SK-N-SH (cell line): ENCODE measurements around the gene FAM234A.

Experiments
- CHD2 ChIP-seq: fragments of 150-350 bp; IDR thresholded peaks from 2 replicates; pipeline ENCODE4 v1.6.1; 2018; ENCODE audit warnings: low read length; ENCODE audit not compliant: partially characterized antibody
- ELF1 ChIP-seq: IDR thresholded peaks from 2 replicates; pipeline ENCODE4 v1.4.0; 2012
- EP300 ChIP-seq, 2 experiments: IDR thresholded peaks; 2 replicates each; pipeline versions ENCODE4 v1.4.0 to v1.6.1; 2012; ENCODE audit warnings: borderline replicate concordance in 1 of 2, low read depth in 1 of 2, low read length in 1 of 2
- EZH2phosphoT487 ChIP-seq: fragments of 200-600 bp; sonication (generic); IDR thresholded peaks from 2 replicates; pipeline ENCODE4 v1.6.1; 2017; ENCODE audit warnings: low read depth, mixed run types, mild to moderate bottlenecking, antibody characterized with exemption, moderate library complexity, borderline replicate concordance
- GABPA ChIP-seq: IDR thresholded peaks from 2 replicates; pipeline ENCODE4 v1.4.0; 2012; ENCODE audit warnings: low read depth, mild to moderate bottlenecking
- MXI1 ChIP-seq: IDR thresholded peaks from 2 replicates; pipeline ENCODE4 v1.6.1; 2012; ENCODE audit warnings: mild to moderate bottlenecking, low read depth, low read length, improper control_type of control experiment
- POLR2AphosphoS5 ChIP-seq: IDR thresholded peaks from 2 replicates; pipeline ENCODE4 v1.6.1; 2012; ENCODE audit warnings: low read depth, low read length
- SMC3 ChIP-seq: IDR thresholded peaks from 2 replicates; pipeline ENCODE4 v1.6.1; 2012; ENCODE audit warnings: low read depth, low read length, improper control_type of control experiment
- TEAD4 ChIP-seq: IDR thresholded peaks from 2 replicates; pipeline ENCODE4 v1.4.0; 2012; ENCODE audit warnings: mild to moderate bottlenecking, borderline replicate concordance; ENCODE audit not compliant: insufficient read depth
- ZBTB33 ChIP-seq: IDR thresholded peaks from 2 replicates; pipeline ENCODE4 v1.4.0; 2012; ENCODE audit warnings: low read depth, borderline replicate concordance
- TF ChIP-seq, protein P1 (sequence below): fragments of 200-600 bp; sonication (generic); IDR thresholded peaks from 2 replicates; pipeline ENCODE4 v1.6.1; 2017; ENCODE audit warnings: antibody characterized with exemption, mild to moderate bottlenecking, moderate library complexity
- TF ChIP-seq, protein P2 (sequence below): IDR thresholded peaks from 2 replicates; pipeline ENCODE4 v1.6.1; 2012; ENCODE audit warnings: mild to moderate bottlenecking, low read depth, low read length, moderate library complexity
- TF ChIP-seq, protein P3 (sequence below): IDR thresholded peaks from 2 replicates; pipeline ENCODE4 v1.4.0; 2012; ENCODE audit warnings: low read depth
- TF ChIP-seq, protein P4 (sequence below): IDR thresholded peaks from 2 replicates; pipeline ENCODE4; 2012

GRCh38 chr16:306911-307370, 72.3 kb downstream of the FAM234A start:
- no peak for TF ChIP-seq SMC3
- no peak for TF ChIP-seq ZBTB33
- no peak for TF ChIP-seq EZH2phosphoT487
- TF ChIP-seq, protein P1, sequence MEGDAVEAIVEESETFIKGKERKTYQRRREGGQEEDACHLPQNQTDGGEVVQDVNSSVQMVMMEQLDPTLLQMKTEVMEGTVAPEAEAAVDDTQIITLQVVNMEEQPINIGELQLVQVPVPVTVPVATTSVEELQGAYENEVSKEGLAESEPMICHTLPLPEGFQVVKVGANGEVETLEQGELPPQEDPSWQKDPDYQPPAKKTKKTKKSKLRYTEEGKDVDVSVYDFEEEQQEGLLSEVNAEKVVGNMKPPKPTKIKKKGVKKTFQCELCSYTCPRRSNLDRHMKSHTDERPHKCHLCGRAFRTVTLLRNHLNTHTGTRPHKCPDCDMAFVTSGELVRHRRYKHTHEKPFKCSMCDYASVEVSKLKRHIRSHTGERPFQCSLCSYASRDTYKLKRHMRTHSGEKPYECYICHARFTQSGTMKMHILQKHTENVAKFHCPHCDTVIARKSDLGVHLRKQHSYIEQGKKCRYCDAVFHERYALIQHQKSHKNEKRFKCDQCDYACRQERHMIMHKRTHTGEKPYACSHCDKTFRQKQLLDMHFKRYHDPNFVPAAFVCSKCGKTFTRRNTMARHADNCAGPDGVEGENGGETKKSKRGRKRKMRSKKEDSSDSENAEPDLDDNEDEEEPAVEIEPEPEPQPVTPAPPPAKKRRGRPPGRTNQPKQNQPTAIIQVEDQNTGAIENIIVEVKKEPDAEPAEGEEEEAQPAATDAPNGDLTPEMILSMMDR: no peak
- TF ChIP-seq EP300 (IDR thresholded peaks at IDR 0.05; ENCODE audit: borderline replicate concordance in 1 of 2, low read depth in 1 of 2, low read length in 1 of 2): no peak
- TF ChIP-seq MXI1: no peak
- no peak for TF ChIP-seq POLR2AphosphoS5
- no peak for TF ChIP-seq TEAD4
- no peak for TF ChIP-seq CHD2
- TF ChIP-seq ELF1: no peak
- TF ChIP-seq, protein P2, sequence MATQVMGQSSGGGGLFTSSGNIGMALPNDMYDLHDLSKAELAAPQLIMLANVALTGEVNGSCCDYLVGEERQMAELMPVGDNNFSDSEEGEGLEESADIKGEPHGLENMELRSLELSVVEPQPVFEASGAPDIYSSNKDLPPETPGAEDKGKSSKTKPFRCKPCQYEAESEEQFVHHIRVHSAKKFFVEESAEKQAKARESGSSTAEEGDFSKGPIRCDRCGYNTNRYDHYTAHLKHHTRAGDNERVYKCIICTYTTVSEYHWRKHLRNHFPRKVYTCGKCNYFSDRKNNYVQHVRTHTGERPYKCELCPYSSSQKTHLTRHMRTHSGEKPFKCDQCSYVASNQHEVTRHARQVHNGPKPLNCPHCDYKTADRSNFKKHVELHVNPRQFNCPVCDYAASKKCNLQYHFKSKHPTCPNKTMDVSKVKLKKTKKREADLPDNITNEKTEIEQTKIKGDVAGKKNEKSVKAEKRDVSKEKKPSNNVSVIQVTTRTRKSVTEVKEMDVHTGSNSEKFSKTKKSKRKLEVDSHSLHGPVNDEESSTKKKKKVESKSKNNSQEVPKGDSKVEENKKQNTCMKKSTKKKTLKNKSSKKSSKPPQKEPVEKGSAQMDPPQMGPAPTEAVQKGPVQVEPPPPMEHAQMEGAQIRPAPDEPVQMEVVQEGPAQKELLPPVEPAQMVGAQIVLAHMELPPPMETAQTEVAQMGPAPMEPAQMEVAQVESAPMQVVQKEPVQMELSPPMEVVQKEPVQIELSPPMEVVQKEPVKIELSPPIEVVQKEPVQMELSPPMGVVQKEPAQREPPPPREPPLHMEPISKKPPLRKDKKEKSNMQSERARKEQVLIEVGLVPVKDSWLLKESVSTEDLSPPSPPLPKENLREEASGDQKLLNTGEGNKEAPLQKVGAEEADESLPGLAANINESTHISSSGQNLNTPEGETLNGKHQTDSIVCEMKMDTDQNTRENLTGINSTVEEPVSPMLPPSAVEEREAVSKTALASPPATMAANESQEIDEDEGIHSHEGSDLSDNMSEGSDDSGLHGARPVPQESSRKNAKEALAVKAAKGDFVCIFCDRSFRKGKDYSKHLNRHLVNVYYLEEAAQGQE: no peak
- TF ChIP-seq, protein P3, sequence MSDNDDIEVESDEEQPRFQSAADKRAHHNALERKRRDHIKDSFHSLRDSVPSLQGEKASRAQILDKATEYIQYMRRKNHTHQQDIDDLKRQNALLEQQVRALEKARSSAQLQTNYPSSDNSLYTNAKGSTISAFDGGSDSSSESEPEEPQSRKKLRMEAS: no peak
- no peak for TF ChIP-seq GABPA
- TF ChIP-seq, protein P4, sequence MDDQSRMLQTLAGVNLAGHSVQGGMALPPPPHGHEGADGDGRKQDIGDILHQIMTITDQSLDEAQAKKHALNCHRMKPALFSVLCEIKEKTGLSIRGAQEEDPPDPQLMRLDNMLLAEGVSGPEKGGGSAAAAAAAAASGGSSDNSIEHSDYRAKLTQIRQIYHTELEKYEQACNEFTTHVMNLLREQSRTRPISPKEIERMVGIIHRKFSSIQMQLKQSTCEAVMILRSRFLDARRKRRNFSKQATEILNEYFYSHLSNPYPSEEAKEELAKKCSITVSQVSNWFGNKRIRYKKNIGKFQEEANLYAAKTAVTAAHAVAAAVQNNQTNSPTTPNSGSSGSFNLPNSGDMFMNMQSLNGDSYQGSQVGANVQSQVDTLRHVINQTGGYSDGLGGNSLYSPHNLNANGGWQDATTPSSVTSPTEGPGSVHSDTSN: no peak
